GM21447 (cell line): ENCODE measurements around the gene ZNF552.

Experiments
- ATAC-seq: cut with Tn5 transposase; IDR thresholded peaks from one replicate; pipeline ENCODE4 v1.9.1; 2021; ENCODE audit not compliant: unreplicated experiment

Gene ZNF552

DNA sequence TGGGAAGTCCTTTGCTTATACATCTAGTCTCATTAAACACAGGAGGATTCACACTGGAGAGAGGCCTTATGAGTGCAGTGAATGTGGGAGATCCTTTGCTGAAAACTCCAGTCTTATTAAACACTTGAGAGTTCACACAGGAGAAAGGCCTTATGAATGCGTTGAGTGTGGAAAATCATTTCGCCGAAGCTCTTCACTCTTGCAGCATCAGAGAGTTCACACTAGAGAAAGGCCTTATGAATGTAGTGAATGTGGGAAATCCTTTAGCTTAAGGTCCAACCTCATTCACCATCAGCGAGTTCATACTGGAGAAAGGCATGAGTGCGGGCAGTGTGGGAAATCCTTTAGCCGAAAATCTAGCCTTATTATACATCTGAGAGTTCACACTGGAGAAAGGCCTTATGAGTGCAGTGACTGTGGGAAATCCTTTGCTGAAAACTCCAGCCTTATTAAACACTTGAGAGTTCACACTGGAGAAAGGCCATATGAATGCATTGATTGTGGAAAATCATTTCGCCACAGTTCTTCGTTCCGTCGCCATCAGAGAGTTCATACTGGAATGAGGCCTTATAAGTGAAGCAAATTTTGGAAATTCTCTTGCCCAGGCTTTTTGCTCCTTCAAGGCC lies 35.4 kb downstream of the ZNF552 start:
- ATAC-seq, result no peak

DNA sequence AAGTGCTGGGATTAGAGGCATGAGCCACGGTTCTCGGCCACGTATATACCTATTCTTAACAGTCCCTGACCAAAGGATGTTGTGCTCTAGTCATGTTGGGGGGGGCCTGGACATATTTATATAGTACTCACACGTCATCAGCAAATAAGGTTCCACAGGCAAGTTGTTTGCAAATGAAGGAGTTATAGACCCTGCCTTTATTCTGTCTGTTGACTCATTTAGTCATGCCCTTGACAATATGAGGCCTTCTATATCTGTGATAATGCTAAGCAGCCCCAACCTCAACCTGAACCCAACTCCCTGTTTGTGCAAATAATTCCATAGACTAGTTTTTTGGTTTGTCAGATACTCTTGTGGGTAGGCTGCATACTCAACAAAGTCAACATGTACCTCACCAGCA lies 36.4 kb downstream of the ZNF552 start:
- ATAC-seq, result no peak

- no peak for ATAC-seq
Measured at GRCh38 chr19:57776764-57777296, 37.9 kb downstream of the ZNF552 start.

DNA sequence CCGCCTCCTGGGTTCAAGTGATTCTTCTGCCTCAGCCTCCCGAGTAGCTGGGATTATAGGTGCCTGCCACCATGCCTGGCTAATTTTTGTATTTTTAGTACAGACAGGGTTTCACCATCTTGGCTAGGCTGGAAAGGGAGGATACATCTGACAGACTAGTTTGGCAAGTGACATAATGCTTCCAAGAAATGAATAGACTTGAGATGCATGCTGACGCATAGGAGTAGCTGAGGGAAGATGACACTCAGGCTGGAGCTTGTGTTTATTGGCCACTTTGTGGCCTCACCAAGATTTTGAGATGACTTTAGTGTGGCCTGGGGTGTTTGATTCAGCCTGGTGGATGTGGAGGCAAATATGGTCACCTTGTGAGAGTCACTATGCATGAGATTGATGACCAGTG lies 41.2 kb downstream of the ZNF552 start:
- no peak for ATAC-seq

DNA sequence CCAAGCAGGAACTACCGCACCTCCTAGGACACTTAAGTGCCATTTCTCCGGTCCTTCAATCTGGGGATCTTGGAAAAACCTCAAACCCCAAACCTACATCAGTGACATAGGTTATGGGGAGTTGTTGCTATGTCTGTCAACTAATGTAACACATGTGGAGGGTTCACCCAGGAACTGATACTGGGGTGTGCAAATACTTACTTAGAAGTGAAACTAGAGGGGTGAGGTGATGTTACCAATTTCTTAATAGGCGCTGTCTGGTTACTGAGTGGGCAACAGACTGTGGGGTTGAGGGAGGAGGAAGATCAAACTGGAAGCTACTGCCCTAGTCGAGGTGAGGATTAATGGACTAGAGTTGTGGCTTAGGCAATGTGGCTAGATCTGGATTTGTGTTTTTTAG lies 43.3 kb downstream of the ZNF552 start:
- no peak for ATAC-seq

DNA sequence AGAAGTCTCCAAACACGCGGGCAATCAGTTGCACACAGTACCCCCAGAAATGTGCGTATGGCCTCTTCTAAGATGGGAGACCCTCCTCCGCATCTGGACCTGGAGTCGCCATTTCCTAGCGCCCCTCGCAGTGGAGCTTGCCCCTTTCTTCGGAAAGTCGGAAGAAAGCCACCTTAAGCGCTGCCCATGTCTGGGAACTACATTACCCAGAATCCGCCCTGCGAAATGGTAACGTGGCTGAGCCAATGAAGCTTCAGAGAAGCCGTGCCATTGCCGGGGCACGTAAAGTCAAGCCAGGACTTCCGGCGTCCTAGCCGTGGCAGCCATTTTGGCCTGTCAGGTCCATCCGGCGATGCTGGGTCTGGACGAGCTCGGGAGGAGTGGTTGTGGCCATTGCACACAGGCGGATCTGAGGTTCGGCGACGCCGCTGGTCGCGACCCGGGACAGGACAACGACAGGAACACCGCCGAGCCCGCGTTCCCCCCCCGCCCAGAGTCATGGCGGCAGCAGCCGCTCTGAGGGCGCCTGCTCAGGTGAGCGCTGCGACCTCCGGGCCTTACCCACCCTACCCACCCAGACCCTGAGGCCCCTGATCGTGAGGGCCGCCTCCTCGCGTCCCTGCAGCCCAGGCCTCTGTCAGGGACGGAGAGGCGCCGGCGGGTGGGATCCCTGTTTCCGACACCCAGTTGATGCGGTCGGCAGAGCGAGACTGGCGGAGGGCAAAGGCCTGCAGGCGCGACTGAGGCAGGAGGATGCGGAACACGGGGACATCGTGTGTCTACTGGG lies 45.2 kb downstream of the ZNF552 start, which contains the start of gene ZNF586:
Gene ZNF586 (plus strand): TSS at position 332 of the 787 bp plus-strand sequence. CDS start 167 bp downstream, at position 499.
- peak; percentile 98 for ATAC-seq

DNA sequence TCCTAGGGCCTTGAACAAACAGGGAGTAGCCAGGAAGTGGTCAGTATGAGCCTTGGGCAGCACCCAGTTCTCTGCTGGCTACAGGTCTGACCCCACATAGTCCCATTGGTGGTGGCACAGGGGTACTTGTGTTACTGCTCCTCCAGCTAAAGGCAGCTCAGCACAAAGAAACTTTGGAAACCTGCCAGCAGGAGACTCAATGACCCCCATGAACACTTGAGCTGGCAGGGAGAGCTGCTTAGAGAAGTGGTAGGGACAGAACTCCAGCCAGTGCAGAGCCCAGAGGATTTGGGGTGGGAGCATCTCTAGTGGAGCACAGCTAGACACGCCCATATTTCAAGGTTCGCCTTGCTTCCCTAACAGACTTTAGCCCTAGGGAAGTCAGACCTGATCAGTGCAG lies 55.6 kb downstream of the ZNF552 start:
- no peak for ATAC-seq

- no peak for ATAC-seq
Measured at GRCh38 chr19:57757941-57758340, 56.8 kb downstream of the ZNF552 start.
